Suprapubic skin (tissue), 4 donors: Measurements from ENCODE around the gene ACSL3. TPM values are rescaled to one million over a fixed set of nuclear protein-coding genes. Genes with fewer than 3 reads are reported as not detected.

Experiments
- DNase-seq, 2 donors: peaks; one replicate each; pipeline ENCODE4 v3.0.0-alpha.2; 2019; ENCODE audit warnings: low spot score in 2 of 2
- H3K27ac ChIP-seq: fragments of 200-600 bp; sonication (generic); one replicate; pipeline ENCODE4 v1.5.1; 2019
- H3K27me3 ChIP-seq: fragments of 200-600 bp; sonication (generic); one replicate; pipeline ENCODE4 v1.5.1; 2019
- H3K36me3 ChIP-seq: fragments of 200-600 bp; sonication (generic); one replicate; pipeline ENCODE4 v1.5.1; 2019
- H3K4me1 ChIP-seq: fragments of 200-600 bp; sonication (generic); one replicate; pipeline ENCODE4 v1.5.1; 2019
- H3K4me3 ChIP-seq: fragments of 200-600 bp; sonication (generic); one replicate; pipeline ENCODE4 v1.5.1; 2019; ENCODE audit warnings: mild to moderate bottlenecking
- H3K9me3 ChIP-seq: fragments of 200-600 bp; sonication (generic); one replicate; pipeline ENCODE4 v1.5.1; 2019
- CTCF ChIP-seq, 2 donors: fragments of 200-600 bp in 1 of 2; fragments of 450-650 bp in 1 of 2; sonication (generic) in 1 of 2; IDR thresholded peaks; one replicate each; pipeline ENCODE4 v1.5.1; 2016 to 2019; ENCODE audit warnings: antibody characterized with exemption in 2 of 2, mild to moderate bottlenecking in 1 of 2, moderate library complexity in 1 of 2
- EP300 ChIP-seq: sonication (generic); formaldehyde crosslinking; IDR thresholded peaks from one replicate; pipeline ENCODE4 v1.6.1; 2017; ENCODE audit warnings: antibody characterized with exemption
- POLR2A ChIP-seq, 2 donors: fragments of 450-650 bp; IDR thresholded peaks; one replicate each; pipeline ENCODE4 v1.6.1; 2017; ENCODE audit warnings: antibody characterized with exemption in 2 of 2, mild to moderate bottlenecking in 2 of 2, moderate library complexity in 2 of 2
- POLR2AphosphoS5 ChIP-seq, 3 donors: sonication (generic); formaldehyde crosslinking; IDR thresholded peaks; one replicate each; pipeline ENCODE4 v1.6.1; 2017; ENCODE audit warnings: antibody characterized with exemption in 3 of 3
- WGBS: methylation state at CpG from one replicate; pipeline ENCODE4 v1.1.5; 2018; 5-methylcytosine and 5-hydroxymethylcytosine counted together
- total RNA-seq, 4 donors: library from RNA; depleted of rRNA; stranded (reverse); fragments of >200 nt; gene quantifications; one replicate each; pipeline ENCODE4 v1.1.0, GENCODE V29; 2016

The ACSL3 gene
- total RNA-seq, 4 donors from 2014 or later, result 46.6 to 154 (median 60.2) TPM

DNA sequence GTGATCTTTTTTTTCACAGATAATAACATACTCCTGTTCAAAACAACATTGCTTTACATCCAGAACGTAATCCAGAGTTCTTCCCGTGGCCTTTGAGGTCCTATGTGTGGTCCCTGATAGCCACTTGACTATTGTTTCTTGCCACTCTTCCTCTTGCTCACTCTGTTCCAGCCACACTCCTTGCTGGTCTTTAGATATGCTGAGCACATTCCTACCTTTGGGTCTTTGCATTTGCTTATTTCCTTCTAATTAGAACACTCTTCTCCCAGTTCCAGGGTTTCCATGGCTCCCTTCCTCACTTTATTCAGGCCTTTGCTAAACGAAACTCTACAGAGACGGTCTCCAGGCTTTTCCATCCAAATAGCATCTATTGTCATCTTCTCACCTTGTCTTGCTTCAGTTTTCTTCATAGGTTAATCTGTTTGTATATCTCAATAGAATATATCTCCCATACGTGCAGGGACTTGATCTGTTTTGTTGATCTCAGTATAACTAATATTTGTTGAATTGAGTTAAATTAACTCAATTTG lies 59.9 kb downstream of the ACSL3 start:
- H3K27me3 ChIP-seq, result no peaks in the 10 kb centered on the region
- no peaks in the 10 kb centered on the region for H3K9me3 ChIP-seq
- DNase-seq, result no peak
- H3K36me3 ChIP-seq, result peaks cover 61% of the 10 kb centered on the region
- 98% methylated on average over 5 of the region's 5 CpGs for WGBS
- H3K27ac ChIP-seq, result no peak overlapping the region
- no peak overlapping the region for H3K4me3 ChIP-seq
- no peak for TF ChIP-seq CTCF (IDR thresholded peaks at IDR 0.05)
- no peak for TF ChIP-seq POLR2AphosphoS5 (IDR thresholded peaks at IDR 0.05)
- TF ChIP-seq POLR2A (IDR thresholded peaks at IDR 0.05), result no peak
- TF ChIP-seq EP300, result no peak
- H3K4me1 ChIP-seq, result no peaks in the 10 kb centered on the region

GRCh38 chr2:222922019-222922800 lies 61.4 kb downstream of the ACSL3 start:
- Histone ChIP-seq H3K4me3 (no peak overlapping the region), H3K36me3 (peaks cover 67% of the 10 kb centered on the region), H3K4me1 (no peaks in the 10 kb centered on the region), H3K27me3 (no peaks in the 10 kb centered on the region), H3K27ac (no peak overlapping the region), H3K9me3 (no peaks in the 10 kb centered on the region)
- 88% methylated on average over 8 of the region's 8 CpGs for WGBS
- DNase-seq, result no peak
- no peak for TF ChIP-seq POLR2A (IDR thresholded peaks at IDR 0.05)

DNA sequence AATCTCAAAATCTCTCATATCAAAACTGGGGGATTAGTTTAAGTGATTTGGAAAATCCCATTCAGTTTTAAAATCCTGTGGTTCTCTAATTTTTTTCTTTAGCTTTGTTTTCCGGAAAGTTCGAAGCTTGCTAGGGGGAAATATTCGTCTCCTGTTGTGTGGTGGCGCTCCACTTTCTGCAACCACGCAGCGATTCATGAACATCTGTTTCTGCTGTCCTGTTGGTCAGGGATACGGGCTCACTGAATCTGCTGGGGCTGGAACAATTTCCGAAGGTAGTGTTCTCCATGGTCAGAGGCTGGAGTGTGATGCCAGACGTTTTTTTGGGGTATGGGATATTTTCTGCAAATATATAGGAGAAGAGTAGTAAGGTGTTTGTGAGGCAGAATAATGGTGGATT lies 66.1 kb downstream of the ACSL3 start:
- no peak for TF ChIP-seq CTCF (IDR thresholded peaks at IDR 0.05)
- TF ChIP-seq EP300, result no peak
- Histone ChIP-seq H3K36me3 (peaks cover 58% of the 10 kb centered on the region), H3K4me1 (no peaks in the 10 kb centered on the region), H3K9me3 (no peaks in the 10 kb centered on the region), H3K27me3 (no peaks in the 10 kb centered on the region), H3K4me3 (no peak overlapping the region), H3K27ac (no peak overlapping the region)
- no peak for DNase-seq
- WGBS, result 93% methylated on average over 9 of the region's 9 CpGs

DNA sequence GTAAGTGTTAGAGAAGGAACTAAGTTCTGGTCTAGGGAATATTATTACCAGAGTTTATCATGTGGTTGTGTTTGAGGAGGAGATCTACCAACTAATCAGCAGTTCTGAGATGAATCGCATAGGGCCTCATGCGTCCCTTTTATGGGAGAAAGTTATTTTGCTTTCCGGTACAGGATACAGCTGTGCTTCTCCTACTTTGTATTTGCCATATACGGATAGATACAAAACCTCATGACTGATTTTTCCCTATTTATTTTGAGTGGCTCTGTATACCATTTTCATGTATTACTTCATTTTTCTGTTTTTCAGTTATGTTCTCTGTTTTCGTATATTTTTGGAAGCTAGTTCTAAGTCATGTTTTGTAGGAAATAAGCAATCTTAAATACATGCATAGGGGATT lies 66.8 kb downstream of the ACSL3 start:
- peaks cover 55% of the 10 kb centered on the region for H3K36me3 ChIP-seq
- no peak for TF ChIP-seq POLR2A (IDR thresholded peaks at IDR 0.05)
- no peak for TF ChIP-seq CTCF (IDR thresholded peaks at IDR 0.05)
- TF ChIP-seq POLR2AphosphoS5 (IDR thresholded peaks at IDR 0.05), result no peak
- TF ChIP-seq EP300, result no peak
- 89% methylated on average over 5 of the region's 5 CpGs for WGBS

GRCh38 chr2:222928335-222928734 lies 67.5 kb downstream of the ACSL3 start:
- DNase-seq, result no peak
- peaks cover 53% of the 10 kb centered on the region for H3K36me3 ChIP-seq
- no peaks in the 10 kb centered on the region for H3K4me1 ChIP-seq
- no peak overlapping the region for H3K27ac ChIP-seq
- TF ChIP-seq EP300 (no peak), POLR2A (IDR thresholded peaks at IDR 0.05) (no peak), CTCF (IDR thresholded peaks at IDR 0.05) (no peak), POLR2AphosphoS5 (IDR thresholded peaks at IDR 0.05) (no peak)
- no peak overlapping the region for H3K4me3 ChIP-seq
- H3K27me3 ChIP-seq, result no peaks in the 10 kb centered on the region
- H3K9me3 ChIP-seq, result no peaks in the 10 kb centered on the region
- WGBS, result 97% methylated on average over 6 of the region's 6 CpGs

More for the DNA sequence above, 66.8 kb downstream of the ACSL3 start:
- no peaks in the 10 kb centered on the region for H3K4me1 ChIP-seq
- no peak overlapping the region for H3K4me3 ChIP-seq
- H3K27ac ChIP-seq, result no peak overlapping the region
- no peaks in the 10 kb centered on the region for H3K27me3 ChIP-seq
- H3K9me3 ChIP-seq, result no peaks in the 10 kb centered on the region
- no peak for DNase-seq
